GM12878 (cell line): Measurements from ENCODE around the gene C2. TPM values are rescaled to one million over a fixed set of nuclear protein-coding genes. Genes with fewer than 3 reads are reported as not detected.

ENCODE experiments used
- BCL3 ChIP-seq: IDR thresholded peaks from 2 replicates; pipeline ENCODE4 v1.6.1; 2011; ENCODE audit warnings: borderline replicate concordance, low read depth, mild to moderate bottlenecking, moderate library complexity, low read length; ENCODE audit not compliant: insufficient read depth, poor library complexity, severe bottlenecking
- CBFB ChIP-seq: IDR thresholded peaks from 2 replicates; pipeline ENCODE4 v1.6.1; 2016; ENCODE audit warnings: antibody characterized with exemption, low read depth
- HDAC6 ChIP-seq: fragments of 200-600 bp; sonication (generic); IDR thresholded peaks from one replicate; pipeline ENCODE4 v1.8.0; 2017; ENCODE audit warnings: antibody characterized with exemption; ENCODE audit not compliant: unreplicated experiment
- RAD21 ChIP-seq: IDR thresholded peaks from 2 replicates; pipeline ENCODE4 v1.6.1; 2011; ENCODE audit warnings: mild to moderate bottlenecking, low read depth, low read length, moderate library complexity; ENCODE audit not compliant: insufficient read depth
- ZNF24 ChIP-seq: fragments of 450-650 bp; IDR thresholded peaks from 2 replicates; pipeline ENCODE4 v1.6.1; 2017; ENCODE audit warnings: antibody characterized with exemption, mild to moderate bottlenecking
- polyA plus RNA-seq, 11 experiments: library from polyadenylated mRNA; depleted of rRNA in 4 of 11; unstranded in 6 of 11; stranded (reverse) in 5 of 11; fragments of >200 nt; fragmentation: Nextera tagmentation in 4 of 11; fragmentation: Illumina TruSeq in 1 of 11; extraction: Ambion mirVana in 4 of 11; extraction: Trizol in 1 of 11; gene quantifications; 1 replicate in 1 of 11; 2 replicates in 10 of 11; pipeline versions ENCODE4 v1.2.1 to v1.2.3, GENCODE V29; 2011 to 2016; ENCODE audit warnings: inconsistent platforms in 2 of 11, missing spikeins in 2 of 11, low read depth in 1 of 11
- total RNA-seq, 4 experiments: library from RNA; depleted of rRNA in 3 of 4; stranded (reverse); fragments of >200 nt in 3 of 4; fragmentation: Illumina TruSeq in 1 of 4; extraction: Trizol in 1 of 4; gene quantifications; 2 replicates each; pipeline versions ENCODE4 v1.2.1 to v1.2.3, GENCODE V29; 2013 to 2021
- TF ChIP-seq, protein P1 (sequence below): fragments of 450-650 bp; IDR thresholded peaks from 2 replicates; pipeline ENCODE4 v1.6.1; 2017; ENCODE audit warnings: mild to moderate bottlenecking, low read depth, inconsistent platforms; ENCODE audit not compliant: poor library complexity, severe bottlenecking
- TF ChIP-seq, protein P2 (sequence below): IDR thresholded peaks from 2 replicates; pipeline ENCODE4 v1.6.1; 2011; ENCODE audit warnings: borderline replicate concordance, low read depth, mild to moderate bottlenecking, moderate library complexity, mixed read lengths, low read length; ENCODE audit not compliant: insufficient read depth; ENCODE audit errors: extremely low read length

The C2 gene
- total and polyA plus RNA-seq, 10 of the 15 experiments (the other 5 are each of a cell fraction or from before 2014, with no cell fraction given) = 0.06 to 0.97 (median 0.21) TPM; not detected in 5

- TF ChIP-seq, protein P1, sequence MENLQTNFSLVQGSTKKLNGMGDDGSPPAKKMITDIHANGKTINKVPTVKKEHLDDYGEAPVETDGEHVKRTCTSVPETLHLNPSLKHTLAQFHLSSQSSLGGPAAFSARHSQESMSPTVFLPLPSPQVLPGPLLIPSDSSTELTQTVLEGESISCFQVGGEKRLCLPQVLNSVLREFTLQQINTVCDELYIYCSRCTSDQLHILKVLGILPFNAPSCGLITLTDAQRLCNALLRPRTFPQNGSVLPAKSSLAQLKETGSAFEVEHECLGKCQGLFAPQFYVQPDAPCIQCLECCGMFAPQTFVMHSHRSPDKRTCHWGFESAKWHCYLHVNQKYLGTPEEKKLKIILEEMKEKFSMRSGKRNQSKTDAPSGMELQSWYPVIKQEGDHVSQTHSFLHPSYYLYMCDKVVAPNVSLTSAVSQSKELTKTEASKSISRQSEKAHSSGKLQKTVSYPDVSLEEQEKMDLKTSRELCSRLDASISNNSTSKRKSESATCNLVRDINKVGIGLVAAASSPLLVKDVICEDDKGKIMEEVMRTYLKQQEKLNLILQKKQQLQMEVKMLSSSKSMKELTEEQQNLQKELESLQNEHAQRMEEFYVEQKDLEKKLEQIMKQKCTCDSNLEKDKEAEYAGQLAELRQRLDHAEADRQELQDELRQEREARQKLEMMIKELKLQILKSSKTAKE = no peak
- TF ChIP-seq BCL3 (no peak), RAD21 (no peak), ZNF24 (no peak), CBFB (no peak), HDAC6 (no peak)
- TF ChIP-seq, protein P2, sequence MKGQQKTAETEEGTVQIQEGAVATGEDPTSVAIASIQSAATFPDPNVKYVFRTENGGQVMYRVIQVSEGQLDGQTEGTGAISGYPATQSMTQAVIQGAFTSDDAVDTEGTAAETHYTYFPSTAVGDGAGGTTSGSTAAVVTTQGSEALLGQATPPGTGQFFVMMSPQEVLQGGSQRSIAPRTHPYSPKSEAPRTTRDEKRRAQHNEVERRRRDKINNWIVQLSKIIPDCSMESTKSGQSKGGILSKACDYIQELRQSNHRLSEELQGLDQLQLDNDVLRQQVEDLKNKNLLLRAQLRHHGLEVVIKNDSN = no peak
Observed at GRCh38 chr6:31968791-31969711, 41.5 kb downstream of the C2 start (continued).
